HepG2 (cell line): ENCODE measurements around the gene EPO. TPM values are rescaled to one million over a fixed set of nuclear protein-coding genes. Genes with fewer than 3 reads are reported as not detected.

Source experiments
- CHD2 ChIP-seq: IDR thresholded peaks from 2 replicates; pipeline ENCODE4 v1.6.1; 2011; ENCODE audit warnings: low read depth, low read length, improper control_type of control experiment
- EP300 ChIP-seq, 3 experiments: sonication (generic) in 1 of 3; formaldehyde crosslinking in 1 of 3; IDR thresholded peaks; 2 replicates each; pipeline versions ENCODE4 v1.5.1 to v1.6.1; 2011 to 2020; ENCODE audit warnings: low read depth in 2 of 3, low read length in 2 of 3, borderline replicate concordance in 1 of 3, improper control_type of control experiment in 1 of 3, mild to moderate bottlenecking in 1 of 3, missing genetic modification reagents in 1 of 3, moderate library complexity in 1 of 3
- FUBP1 ChIP-seq: sonication (generic); formaldehyde crosslinking; IDR thresholded peaks from 2 replicates; pipeline ENCODE4 v1.5.1; 2020; ENCODE audit warnings: missing genetic modification reagents, mild to moderate bottlenecking, borderline replicate concordance
- HNRNPLL ChIP-seq: fragments of 200-400 bp; formaldehyde crosslinking; IDR thresholded peaks from 2 replicates; pipeline ENCODE4 v1.6.1; 2017; ENCODE audit warnings: mild to moderate bottlenecking, low read depth, low read length; ENCODE audit not compliant: poor library complexity, severe bottlenecking
- KDM5B ChIP-seq: sonication (generic); formaldehyde crosslinking; IDR thresholded peaks from 2 replicates; pipeline ENCODE4 v1.4.0; 2020; ENCODE audit warnings: missing genetic modification reagents, mild to moderate bottlenecking, borderline replicate concordance
- NR3C1 ChIP-seq: sonication (generic); formaldehyde crosslinking; IDR thresholded peaks from 2 replicates; pipeline ENCODE4 v1.4.0; 2020; ENCODE audit warnings: missing genetic modification reagents
- RELA ChIP-seq: sonication (generic); formaldehyde crosslinking; IDR thresholded peaks from 2 replicates; pipeline ENCODE4 v1.4.0; 2020; ENCODE audit warnings: missing genetic modification reagents
- SIN3B ChIP-seq: fragments of 150-350 bp; IDR thresholded peaks from 2 replicates; pipeline ENCODE4 v1.6.1; 2014; ENCODE audit warnings: low read length
- SIX4 ChIP-seq: sonication (generic); formaldehyde crosslinking; IDR thresholded peaks from 2 replicates; pipeline ENCODE4 v1.4.0; 2020; ENCODE audit warnings: missing genetic modification reagents
- SYNCRIP ChIP-seq: fragments of 200-400 bp; formaldehyde crosslinking; IDR thresholded peaks from 2 replicates; pipeline ENCODE4 v1.6.1; 2018; ENCODE audit warnings: mild to moderate bottlenecking, low read depth, low read length; ENCODE audit not compliant: insufficient read depth
- TBX3 ChIP-seq: fragments of 450-650 bp; IDR thresholded peaks from 2 replicates; pipeline ENCODE4 v1.6.1; 2017; ENCODE audit warnings: antibody characterized with exemption, mild to moderate bottlenecking, inconsistent platforms, borderline replicate concordance
- XBP1 ChIP-seq: sonication (generic); formaldehyde crosslinking; IDR thresholded peaks from 2 replicates; pipeline ENCODE4 v1.5.0; 2020; ENCODE audit warnings: missing genetic modification reagents
- ZBTB10 ChIP-seq: sonication (generic); formaldehyde crosslinking; IDR thresholded peaks from 2 replicates; pipeline ENCODE4 v1.4.0; 2020; ENCODE audit warnings: missing genetic modification reagents, borderline replicate concordance
- ZBTB20 ChIP-seq: sonication (generic); formaldehyde crosslinking; IDR thresholded peaks from 2 replicates; pipeline ENCODE4 v1.8.1; 2023; ENCODE audit warnings: missing genetic modification reagents, low read depth, mild to moderate bottlenecking, borderline replicate concordance
- ZNF180 ChIP-seq: sonication (generic); formaldehyde crosslinking; IDR thresholded peaks from 2 replicates; pipeline ENCODE4 v1.4.0; 2020; ENCODE audit warnings: low read depth, missing genetic modification reagents, borderline replicate concordance
- ZNF713 ChIP-seq: sonication (generic); formaldehyde crosslinking; IDR thresholded peaks from 2 replicates; pipeline ENCODE4 v1.4.0; 2020; ENCODE audit warnings: mild to moderate bottlenecking, missing genetic modification reagents
- polyA plus RNA-seq, 8 experiments: library from polyadenylated mRNA; depleted of rRNA in 3 of 8; stranded (reverse) in 7 of 8; unstranded in 1 of 8; fragments of >200 nt; fragmentation: Illumina TruSeq in 4 of 8; extraction: Trizol in 4 of 8; gene quantifications; 2 replicates each; pipeline versions ENCODE4 v1.2.1 to v1.2.3, GENCODE V29; 2011 to 2016; ENCODE audit warnings: low read depth in 4 of 8, missing spikeins in 1 of 8, mixed read lengths in 1 of 8; ENCODE audit not compliant: insufficient read depth in 1 of 8
- total RNA-seq, 5 experiments: library from RNA; depleted of rRNA; stranded (reverse); fragments of >200 nt; fragmentation: Illumina TruSeq; extraction: Trizol; gene quantifications; 2 replicates each; pipeline ENCODE4 v1.2.3, GENCODE V29; 2016; ENCODE audit warnings: low read depth in 1 of 5
- TF ChIP-seq, protein P1 (sequence below): sonication (generic); formaldehyde crosslinking; IDR thresholded peaks from 2 replicates; pipeline ENCODE4 v1.4.0; 2020; ENCODE audit warnings: missing genetic modification reagents
- TF ChIP-seq, protein P2 (sequence below): sonication (generic); formaldehyde crosslinking; IDR thresholded peaks from 2 replicates; pipeline ENCODE4 v1.5.0; 2020; ENCODE audit warnings: missing genetic modification reagents

The EPO gene
- total and polyA plus RNA-seq, 2 of the 13 experiments (the other 11 are each of a cell fraction or from before 2014, with no cell fraction given), result 10.3 to 25.7 TPM

DNA sequence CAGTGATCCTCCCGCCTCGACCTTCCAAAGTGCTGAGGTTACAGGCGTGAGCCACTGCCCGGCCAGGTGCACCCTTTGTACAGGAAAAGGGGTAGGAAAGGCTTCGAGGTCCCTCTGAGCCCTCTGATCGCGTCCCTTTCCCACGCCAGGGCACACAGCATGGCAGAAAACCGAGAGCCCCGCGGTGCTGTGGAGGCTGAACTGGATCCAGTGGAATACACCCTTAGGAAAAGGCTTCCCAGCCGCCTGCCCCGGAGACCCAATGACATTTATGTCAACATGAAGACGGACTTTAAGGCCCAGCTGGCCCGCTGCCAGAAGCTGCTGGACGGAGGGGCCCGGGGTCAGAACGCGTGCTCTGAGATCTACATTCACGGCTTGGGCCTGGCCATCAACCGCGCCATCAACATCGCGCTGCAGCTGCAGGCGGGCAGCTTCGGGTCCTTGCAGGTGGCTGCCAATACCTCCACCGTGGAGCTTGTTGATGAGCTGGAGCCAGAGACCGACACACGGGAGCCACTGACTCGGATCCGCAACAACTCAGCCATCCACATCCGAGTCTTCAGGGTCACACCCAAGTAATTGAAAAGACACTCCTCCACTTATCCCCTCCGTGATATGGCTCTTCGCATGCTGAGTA is 13.5 kb upstream of the EPO start (continued):
- TF ChIP-seq HNRNPLL (no peak), ZNF713 (CRISPR knock-in tag) (no peak), CHD2 (no peak), TBX3 (no peak), FUBP1 (CRISPR knock-in tag) (no peak), SIX4 (CRISPR knock-in tag) (no peak), ZBTB10 (CRISPR knock-in tag) (no peak), XBP1 (CRISPR knock-in tag) (no peak), SIN3B (no peak), ZNF180 (no peak), SYNCRIP (no peak), ZBTB20 (CRISPR knock-in tag) (no peak), RELA (CRISPR knock-in tag) (no peak), KDM5B (CRISPR knock-in tag) (peak; percentile 70; the same call in 1 of the 2 replicates), NR3C1 (CRISPR knock-in tag) (no peak), EP300 (IDR thresholded peaks at IDR 0.05; ENCODE audit: low read depth in 2 of 2, low read length in 2 of 2) (no peak), EP300 (CRISPR knock-in tag; IDR thresholded peaks at IDR 0.05; ENCODE audit: borderline replicate concordance) (no peak)
- TF ChIP-seq, protein P1, sequence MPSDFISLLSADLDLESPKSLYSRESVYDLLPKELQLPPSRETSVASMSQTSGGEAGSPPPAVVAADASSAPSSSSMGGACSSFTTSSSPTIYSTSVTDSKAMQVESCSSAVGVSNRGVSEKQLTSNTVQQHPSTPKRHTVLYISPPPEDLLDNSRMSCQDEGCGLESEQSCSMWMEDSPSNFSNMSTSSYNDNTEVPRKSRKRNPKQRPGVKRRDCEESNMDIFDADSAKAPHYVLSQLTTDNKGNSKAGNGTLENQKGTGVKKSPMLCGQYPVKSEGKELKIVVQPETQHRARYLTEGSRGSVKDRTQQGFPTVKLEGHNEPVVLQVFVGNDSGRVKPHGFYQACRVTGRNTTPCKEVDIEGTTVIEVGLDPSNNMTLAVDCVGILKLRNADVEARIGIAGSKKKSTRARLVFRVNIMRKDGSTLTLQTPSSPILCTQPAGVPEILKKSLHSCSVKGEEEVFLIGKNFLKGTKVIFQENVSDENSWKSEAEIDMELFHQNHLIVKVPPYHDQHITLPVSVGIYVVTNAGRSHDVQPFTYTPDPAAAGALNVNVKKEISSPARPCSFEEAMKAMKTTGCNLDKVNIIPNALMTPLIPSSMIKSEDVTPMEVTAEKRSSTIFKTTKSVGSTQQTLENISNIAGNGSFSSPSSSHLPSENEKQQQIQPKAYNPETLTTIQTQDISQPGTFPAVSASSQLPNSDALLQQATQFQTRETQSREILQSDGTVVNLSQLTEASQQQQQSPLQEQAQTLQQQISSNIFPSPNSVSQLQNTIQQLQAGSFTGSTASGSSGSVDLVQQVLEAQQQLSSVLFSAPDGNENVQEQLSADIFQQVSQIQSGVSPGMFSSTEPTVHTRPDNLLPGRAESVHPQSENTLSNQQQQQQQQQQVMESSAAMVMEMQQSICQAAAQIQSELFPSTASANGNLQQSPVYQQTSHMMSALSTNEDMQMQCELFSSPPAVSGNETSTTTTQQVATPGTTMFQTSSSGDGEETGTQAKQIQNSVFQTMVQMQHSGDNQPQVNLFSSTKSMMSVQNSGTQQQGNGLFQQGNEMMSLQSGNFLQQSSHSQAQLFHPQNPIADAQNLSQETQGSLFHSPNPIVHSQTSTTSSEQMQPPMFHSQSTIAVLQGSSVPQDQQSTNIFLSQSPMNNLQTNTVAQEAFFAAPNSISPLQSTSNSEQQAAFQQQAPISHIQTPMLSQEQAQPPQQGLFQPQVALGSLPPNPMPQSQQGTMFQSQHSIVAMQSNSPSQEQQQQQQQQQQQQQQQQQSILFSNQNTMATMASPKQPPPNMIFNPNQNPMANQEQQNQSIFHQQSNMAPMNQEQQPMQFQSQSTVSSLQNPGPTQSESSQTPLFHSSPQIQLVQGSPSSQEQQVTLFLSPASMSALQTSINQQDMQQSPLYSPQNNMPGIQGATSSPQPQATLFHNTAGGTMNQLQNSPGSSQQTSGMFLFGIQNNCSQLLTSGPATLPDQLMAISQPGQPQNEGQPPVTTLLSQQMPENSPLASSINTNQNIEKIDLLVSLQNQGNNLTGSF (CRISPR knock-in tag), result no peak
- TF ChIP-seq, protein P2, sequence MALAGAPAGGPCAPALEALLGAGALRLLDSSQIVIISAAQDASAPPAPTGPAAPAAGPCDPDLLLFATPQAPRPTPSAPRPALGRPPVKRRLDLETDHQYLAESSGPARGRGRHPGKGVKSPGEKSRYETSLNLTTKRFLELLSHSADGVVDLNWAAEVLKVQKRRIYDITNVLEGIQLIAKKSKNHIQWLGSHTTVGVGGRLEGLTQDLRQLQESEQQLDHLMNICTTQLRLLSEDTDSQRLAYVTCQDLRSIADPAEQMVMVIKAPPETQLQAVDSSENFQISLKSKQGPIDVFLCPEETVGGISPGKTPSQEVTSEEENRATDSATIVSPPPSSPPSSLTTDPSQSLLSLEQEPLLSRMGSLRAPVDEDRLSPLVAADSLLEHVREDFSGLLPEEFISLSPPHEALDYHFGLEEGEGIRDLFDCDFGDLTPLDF (CRISPR knock-in tag), result no peak
